MM.1S (cell line): ENCODE results near the gene ALG2.

Source experiments
- DNase-seq: peaks from one replicate; pipeline ENCODE4 v3.0.0-alpha.2; 2015
- H2AFZ ChIP-seq: fragments of 300-600 bp; sonication (generic); 2 replicates; pipeline ENCODE4 v1.6.0; 2016; ENCODE audit warnings: antibody characterized with exemption, low read length
- H3F3A ChIP-seq: fragments of 300-600 bp; sonication (generic); 2 replicates; pipeline ENCODE4 v1.6.1; 2016; ENCODE audit warnings: mild to moderate bottlenecking, antibody characterized with exemption, low read length, moderate library complexity, mixed read lengths; ENCODE audit not compliant: insufficient read depth
- H3K27ac ChIP-seq: fragments of 300-600 bp; sonication (generic); 2 replicates; pipeline ENCODE4 v1.5.1; 2016; ENCODE audit warnings: mild to moderate bottlenecking, low read length
- H3K27me3 ChIP-seq: fragments of 300-600 bp; sonication (generic); replicated peaks from 2 replicates; pipeline ENCODE4 v1.6.0; 2016; ENCODE audit warnings: low read length; ENCODE audit not compliant: insufficient read depth
- H3K36me3 ChIP-seq: fragments of 300-600 bp; sonication (generic); replicated peaks from 2 replicates; pipeline ENCODE4 v1.6.1; 2016; ENCODE audit warnings: mild to moderate bottlenecking, low read length, mixed read lengths; ENCODE audit not compliant: insufficient read depth
- H3K4me1 ChIP-seq: fragments of 300-600 bp; sonication (generic); 2 replicates; pipeline ENCODE4 v1.6.1; 2016; ENCODE audit warnings: low read length, mixed read lengths
- H3K4me2 ChIP-seq: fragments of 300-600 bp; sonication (generic); 2 replicates; pipeline ENCODE4 v1.6.0; 2016; ENCODE audit warnings: low read depth, low read length
- H3K4me3 ChIP-seq: fragments of 300-600 bp; sonication (generic); 2 replicates; pipeline ENCODE4 v1.5.1; 2016; ENCODE audit warnings: low read length, mixed read lengths
- H3K79me2 ChIP-seq: fragments of 300-600 bp; sonication (generic); 2 replicates; pipeline ENCODE4 v1.6.1; 2016; ENCODE audit warnings: mixed run types, low read length, mixed read lengths
- H3K9ac ChIP-seq: fragments of 300-600 bp; sonication (generic); 2 replicates; pipeline ENCODE4 v1.6.1; 2016; ENCODE audit warnings: low read length, mixed read lengths
- H3K9me2 ChIP-seq: fragments of 300-600 bp; sonication (generic); replicated peaks from 2 replicates; pipeline ENCODE4 v1.6.1; 2016; ENCODE audit warnings: mild to moderate bottlenecking, low read length, mixed read lengths; ENCODE audit not compliant: insufficient read depth
- H3K9me3 ChIP-seq: fragments of 300-600 bp; sonication (generic); replicated peaks from 2 replicates; pipeline ENCODE4 v1.6.1; 2016; ENCODE audit warnings: mild to moderate bottlenecking, low read length, mixed read lengths; ENCODE audit not compliant: insufficient read depth
- H4K20me1 ChIP-seq: fragments of 300-600 bp; sonication (generic); 2 replicates; pipeline ENCODE4 v1.6.1; 2016; ENCODE audit warnings: mild to moderate bottlenecking, low read length, moderate library complexity, mixed read lengths; ENCODE audit not compliant: insufficient read depth
- CTCF ChIP-seq: fragments of 300-600 bp; sonication (generic); IDR thresholded peaks from 2 replicates; pipeline ENCODE4 v1.5.1; 2016; ENCODE audit warnings: antibody characterized with exemption, low read length, mixed read lengths
- EZH2 ChIP-seq: fragments of 300-600 bp; sonication (generic); optimal IDR thresholded peaks from 2 replicates; pipeline ENCODE3; 2017; ENCODE audit warnings: low read depth, mild to moderate bottlenecking, antibody characterized with exemption, low read length, mixed read lengths
- EZH2phosphoT487 ChIP-seq: fragments of 300-600 bp; sonication (generic); IDR thresholded peaks from 2 replicates; pipeline ENCODE4 v1.6.1; 2018; ENCODE audit warnings: antibody characterized with exemption, low read length

The ALG2 gene

GRCh38 chr9:99185934-99186333, 35.8 kb downstream of the ALG2 start:
- Histone ChIP-seq H3K4me2 (no peak overlapping the region), H3K27me3 (no peaks in the 10 kb centered on the region)

DNA sequence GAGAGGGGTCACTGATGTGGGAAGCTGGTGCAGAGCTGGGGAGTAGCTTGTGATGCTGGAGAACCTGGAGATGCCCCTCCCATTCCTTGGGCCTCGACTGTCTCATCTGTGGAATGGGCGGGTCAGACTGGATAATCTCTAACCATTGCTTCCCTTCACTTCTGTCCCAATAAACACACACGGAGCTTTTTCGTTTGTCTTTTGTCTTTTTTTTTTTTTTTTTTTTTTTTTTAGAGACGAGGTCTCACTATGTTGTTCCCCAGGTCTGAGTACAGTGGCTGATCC, 36.5 kb downstream of the ALG2 start:
- DNase-seq: no peak
- Histone ChIP-seq H3K4me3 (no peak overlapping the region), H3F3A (peaks cover 7% of the 10 kb centered on the region; the same call in 1 of the 2 replicates), H3K9me3 (no peaks in the 10 kb centered on the region), H3K27ac (no peak overlapping the region), H3K36me3 (no peaks in the 10 kb centered on the region), H2AFZ (0 out of 2 replicates have a peak overlapping the region, but pooled peaks have one; percentile 51), H3K4me2 (no peak overlapping the region), H3K27me3 (no peaks in the 10 kb centered on the region), H3K4me1 (peaks cover 34% of the 10 kb centered on the region), H3K79me2 (no peaks in the 10 kb centered on the region), H3K9ac (no peak overlapping the region), H3K9me2 (no peaks in the 10 kb centered on the region), H4K20me1 (no peaks in the 10 kb centered on the region)
- TF ChIP-seq EZH2: no peak

More at GRCh38 chr9:99185934-99186333, 35.8 kb downstream of the ALG2 start:
- Histone ChIP-seq H3K9ac (no peak overlapping the region), H3K9me3 (no peaks in the 10 kb centered on the region), H3K4me3 (no peak overlapping the region), H3K36me3 (no peaks in the 10 kb centered on the region), H3K79me2 (no peaks in the 10 kb centered on the region), H4K20me1 (no peaks in the 10 kb centered on the region), H3F3A (peaks cover 7% of the 10 kb centered on the region; the same call in 1 of the 2 replicates), H3K4me1 (peaks cover 32% of the 10 kb centered on the region), H2AFZ (no peak overlapping the region), H3K27ac (no peak overlapping the region), H3K9me2 (no peaks in the 10 kb centered on the region)
- TF ChIP-seq CTCF: no peak
- DNase-seq: no peak

DNA sequence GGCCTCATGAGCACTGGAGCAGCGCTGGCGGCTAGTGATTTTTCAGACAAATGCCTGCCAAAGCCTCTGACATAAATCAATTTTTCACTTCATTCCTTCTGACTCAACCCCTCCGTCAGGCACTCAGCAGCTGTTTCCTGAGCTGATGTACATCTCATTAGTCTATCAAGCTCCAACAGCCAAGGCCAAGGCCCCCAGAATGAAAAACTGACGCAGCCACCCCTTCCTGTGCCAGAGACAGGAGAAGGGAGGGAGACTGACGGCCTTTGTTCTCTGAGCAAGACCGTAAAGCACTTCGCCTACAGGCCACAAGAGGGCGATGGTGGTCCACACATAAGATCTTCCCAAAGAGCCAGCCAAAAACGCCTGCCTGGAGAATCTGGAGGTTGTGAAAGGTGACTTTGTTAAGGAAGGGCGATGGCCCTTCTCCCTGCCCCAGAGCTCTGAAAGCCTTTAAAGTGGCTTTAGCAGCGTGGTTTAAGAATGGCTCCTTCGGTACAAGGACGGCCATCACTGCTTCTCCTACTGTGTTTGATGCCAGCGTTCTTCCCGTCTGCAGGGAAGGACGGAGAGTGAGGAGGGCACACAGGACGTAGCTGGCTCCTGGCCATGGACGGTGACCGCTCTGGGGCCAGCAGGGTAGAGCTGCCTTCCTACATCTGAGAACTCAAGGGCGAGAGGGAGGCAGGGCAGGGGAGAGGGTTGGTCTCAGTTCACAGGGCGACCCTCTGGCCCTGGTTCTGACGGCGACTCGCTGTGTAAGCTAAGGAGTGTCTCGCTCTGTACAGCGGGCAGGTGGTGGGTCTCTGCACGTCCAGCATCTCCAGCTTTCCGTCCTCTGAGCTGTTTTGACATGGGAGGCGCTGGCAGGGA, 37.0 kb downstream of the ALG2 start:
- H3K9me2 ChIP-seq: no peaks in the 10 kb centered on the region
- H3K4me2 ChIP-seq: peak overlapping the region; percentile 16; the same call in 1 of the 2 replicates
- H3K27me3 ChIP-seq: no peaks in the 10 kb centered on the region
- H3K4me3 ChIP-seq: 0 out of 2 replicates have a peak overlapping the region, but pooled peaks have one; percentile 1
- H4K20me1 ChIP-seq: no peaks in the 10 kb centered on the region
- peak; percentile 76 for DNase-seq
- H3K36me3 ChIP-seq: no peaks in the 10 kb centered on the region
- no peak overlapping the region for H3K9ac ChIP-seq
- H3K4me1 ChIP-seq: peaks cover 34% of the 10 kb centered on the region
- peak overlapping the region; percentile 51 for H2AFZ ChIP-seq
- H3K9me3 ChIP-seq: no peaks in the 10 kb centered on the region
- no peak overlapping the region for H3K27ac ChIP-seq
- H3K79me2 ChIP-seq: no peaks in the 10 kb centered on the region
- TF ChIP-seq CTCF (peak; percentile 93), EZH2 (no peak)
- peaks cover 7% of the 10 kb centered on the region; the same call in 1 of the 2 replicates for H3F3A ChIP-seq

GRCh38 chr9:99184110-99184474, 37.6 kb downstream of the ALG2 start:
- no peak overlapping the region for H3K27ac ChIP-seq

More at GRCh38 chr9:99184110-99184474, 37.6 kb downstream of the ALG2 start:
- TF ChIP-seq EZH2 (no peak), EZH2phosphoT487 (no peak), CTCF (no peak)
- Histone ChIP-seq H3K9ac (no peak overlapping the region), H3K4me3 (no peak overlapping the region), H3K79me2 (no peaks in the 10 kb centered on the region), H3K9me2 (no peaks in the 10 kb centered on the region), H3K4me2 (no peak overlapping the region), H4K20me1 (no peaks in the 10 kb centered on the region), H3K4me1 (peaks cover 34% of the 10 kb centered on the region), H3K9me3 (no peaks in the 10 kb centered on the region), H3K27me3 (no peaks in the 10 kb centered on the region), H3K36me3 (no peaks in the 10 kb centered on the region), H3F3A (peaks cover 7% of the 10 kb centered on the region; the same call in 1 of the 2 replicates), H2AFZ (no peak overlapping the region)
- no peak for DNase-seq
